ENCODE measurements around the gene EVI5. TPM values are rescaled to one million over a fixed set of nuclear protein-coding genes. Genes with fewer than 3 reads are reported as not detected.

The EVI5 gene
- total and polyA plus RNA-seq, 10 of the 15 experiments (the other 5 are each of a cell fraction or from before 2014, with no cell fraction given), result 0.27 to 6.8 (median 1.7) TPM

DNA sequence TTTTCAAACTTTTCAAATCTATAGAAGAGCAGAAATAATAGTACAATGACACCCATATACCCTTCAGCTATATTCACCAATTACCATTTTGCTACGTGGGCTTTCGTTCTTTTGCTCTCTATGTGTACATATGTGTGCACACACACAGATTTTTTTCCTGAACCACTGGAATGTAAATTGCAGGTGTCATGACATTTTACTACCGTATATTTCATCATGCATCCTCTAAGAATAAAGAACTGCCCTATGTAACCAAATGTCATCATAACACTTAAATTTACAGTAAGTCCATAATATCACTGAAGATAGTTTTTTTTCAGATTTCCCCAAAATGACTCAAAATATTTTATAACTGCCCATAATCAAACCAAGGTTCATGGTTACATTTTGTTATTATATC is 209.8 kb downstream of the EVI5 start:
- POLR2A ChIA-PET, result interaction anchor here (0.5 kb wide), 1 partner anchor 91 kb away, joined by 3 read pairs; no protein-coding TSS in a partner anchor
- no peak for ATAC-seq
- intact Hi-C loops (cut with micrococcal nuclease; ENCODE audit: unreplicated experiment), result no loop called here
- no peak for TF ChIP-seq ZZZ3 (IDR thresholded peaks at IDR 0.05; ENCODE audit: control insufficient read depth, insufficient read length, low read depth)
- TF ChIP-seq TCF3 (IDR thresholded peaks at IDR 0.05; ENCODE audit: borderline replicate concordance, insufficient read depth, low read depth, low read length), result no peak
- TF ChIP-seq RB1 (IDR thresholded peaks at IDR 0.05; ENCODE audit: borderline replicate concordance), result no peak
- no peak for TF ChIP-seq CHD1 (IDR thresholded peaks at IDR 0.05; ENCODE audit: low read depth, low read length)
- no peak for TF ChIP-seq HDGF (IDR thresholded peaks at IDR 0.05)
- TF ChIP-seq ZNF274 (IDR thresholded peaks at IDR 0.05; ENCODE audit: insufficient read depth, insufficient read length), result no peak
- TF ChIP-seq, protein P1, sequence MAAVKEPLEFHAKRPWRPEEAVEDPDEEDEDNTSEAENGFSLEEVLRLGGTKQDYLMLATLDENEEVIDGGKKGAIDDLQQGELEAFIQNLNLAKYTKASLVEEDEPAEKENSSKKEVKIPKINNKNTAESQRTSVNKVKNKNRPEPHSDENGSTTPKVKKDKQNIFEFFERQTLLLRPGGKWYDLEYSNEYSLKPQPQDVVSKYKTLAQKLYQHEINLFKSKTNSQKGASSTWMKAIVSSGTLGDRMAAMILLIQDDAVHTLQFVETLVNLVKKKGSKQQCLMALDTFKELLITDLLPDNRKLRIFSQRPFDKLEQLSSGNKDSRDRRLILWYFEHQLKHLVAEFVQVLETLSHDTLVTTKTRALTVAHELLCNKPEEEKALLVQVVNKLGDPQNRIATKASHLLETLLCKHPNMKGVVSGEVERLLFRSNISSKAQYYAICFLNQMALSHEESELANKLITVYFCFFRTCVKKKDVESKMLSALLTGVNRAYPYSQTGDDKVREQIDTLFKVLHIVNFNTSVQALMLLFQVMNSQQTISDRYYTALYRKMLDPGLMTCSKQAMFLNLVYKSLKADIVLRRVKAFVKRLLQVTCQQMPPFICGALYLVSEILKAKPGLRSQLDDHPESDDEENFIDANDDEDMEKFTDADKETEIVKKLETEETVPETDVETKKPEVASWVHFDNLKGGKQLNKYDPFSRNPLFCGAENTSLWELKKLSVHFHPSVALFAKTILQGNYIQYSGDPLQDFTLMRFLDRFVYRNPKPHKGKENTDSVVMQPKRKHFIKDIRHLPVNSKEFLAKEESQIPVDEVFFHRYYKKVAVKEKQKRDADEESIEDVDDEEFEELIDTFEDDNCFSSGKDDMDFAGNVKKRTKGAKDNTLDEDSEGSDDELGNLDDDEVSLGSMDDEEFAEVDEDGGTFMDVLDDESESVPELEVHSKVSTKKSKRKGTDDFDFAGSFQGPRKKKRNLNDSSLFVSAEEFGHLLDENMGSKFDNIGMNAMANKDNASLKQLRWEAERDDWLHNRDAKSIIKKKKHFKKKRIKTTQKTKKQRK (IDR thresholded peaks at IDR 0.05; ENCODE audit: low read depth, low read length), result no peak
- TF ChIP-seq, protein P2, sequence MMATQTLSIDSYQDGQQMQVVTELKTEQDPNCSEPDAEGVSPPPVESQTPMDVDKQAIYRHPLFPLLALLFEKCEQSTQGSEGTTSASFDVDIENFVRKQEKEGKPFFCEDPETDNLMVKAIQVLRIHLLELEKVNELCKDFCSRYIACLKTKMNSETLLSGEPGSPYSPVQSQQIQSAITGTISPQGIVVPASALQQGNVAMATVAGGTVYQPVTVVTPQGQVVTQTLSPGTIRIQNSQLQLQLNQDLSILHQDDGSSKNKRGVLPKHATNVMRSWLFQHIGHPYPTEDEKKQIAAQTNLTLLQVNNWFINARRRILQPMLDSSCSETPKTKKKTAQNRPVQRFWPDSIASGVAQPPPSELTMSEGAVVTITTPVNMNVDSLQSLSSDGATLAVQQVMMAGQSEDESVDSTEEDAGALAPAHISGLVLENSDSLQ (IDR thresholded peaks at IDR 0.05), result no peak
- TF ChIP-seq SIN3A (IDR thresholded peaks at IDR 0.05; ENCODE audit: low read depth, low read length), result no peak
- no peak for TF ChIP-seq MYC (IDR thresholded peaks at IDR 0.05; ENCODE audit: insufficient read depth, insufficient read length, insufficient replicate concordance, low read length, severe bottlenecking)
- TF ChIP-seq SP1 (IDR thresholded peaks at IDR 0.05; ENCODE audit: low read depth, low read length), result no peak
- TF ChIP-seq, protein P3, sequence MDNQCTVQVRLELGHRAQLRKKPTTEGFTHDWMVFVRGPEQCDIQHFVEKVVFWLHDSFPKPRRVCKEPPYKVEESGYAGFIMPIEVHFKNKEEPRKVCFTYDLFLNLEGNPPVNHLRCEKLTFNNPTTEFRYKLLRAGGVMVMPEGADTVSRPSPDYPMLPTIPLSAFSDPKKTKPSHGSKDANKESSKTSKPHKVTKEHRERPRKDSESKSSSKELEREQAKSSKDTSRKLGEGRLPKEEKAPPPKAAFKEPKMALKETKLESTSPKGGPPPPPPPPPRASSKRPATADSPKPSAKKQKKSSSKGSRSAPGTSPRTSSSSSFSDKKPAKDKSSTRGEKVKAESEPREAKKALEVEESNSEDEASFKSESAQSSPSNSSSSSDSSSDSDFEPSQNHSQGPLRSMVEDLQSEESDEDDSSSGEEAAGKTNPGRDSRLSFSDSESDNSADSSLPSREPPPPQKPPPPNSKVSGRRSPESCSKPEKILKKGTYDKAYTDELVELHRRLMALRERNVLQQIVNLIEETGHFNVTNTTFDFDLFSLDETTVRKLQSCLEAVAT (IDR thresholded peaks at IDR 0.05), result no peak
- no peak for TF ChIP-seq FOS (IDR thresholded peaks at IDR 0.05; ENCODE audit: borderline replicate concordance, extremely low read depth, insufficient read length)
- TF ChIP-seq, protein P4, sequence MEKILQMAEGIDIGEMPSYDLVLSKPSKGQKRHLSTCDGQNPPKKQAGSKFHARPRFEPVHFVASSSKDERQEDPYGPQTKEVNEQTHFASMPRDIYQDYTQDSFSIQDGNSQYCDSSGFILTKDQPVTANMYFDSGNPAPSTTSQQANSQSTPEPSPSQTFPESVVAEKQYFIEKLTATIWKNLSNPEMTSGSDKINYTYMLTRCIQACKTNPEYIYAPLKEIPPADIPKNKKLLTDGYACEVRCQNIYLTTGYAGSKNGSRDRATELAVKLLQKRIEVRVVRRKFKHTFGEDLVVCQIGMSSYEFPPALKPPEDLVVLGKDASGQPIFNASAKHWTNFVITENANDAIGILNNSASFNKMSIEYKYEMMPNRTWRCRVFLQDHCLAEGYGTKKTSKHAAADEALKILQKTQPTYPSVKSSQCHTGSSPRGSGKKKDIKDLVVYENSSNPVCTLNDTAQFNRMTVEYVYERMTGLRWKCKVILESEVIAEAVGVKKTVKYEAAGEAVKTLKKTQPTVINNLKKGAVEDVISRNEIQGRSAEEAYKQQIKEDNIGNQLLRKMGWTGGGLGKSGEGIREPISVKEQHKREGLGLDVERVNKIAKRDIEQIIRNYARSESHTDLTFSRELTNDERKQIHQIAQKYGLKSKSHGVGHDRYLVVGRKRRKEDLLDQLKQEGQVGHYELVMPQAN (conservative IDR thresholded peaks at IDR 0.05), result no peak
- no peak for TF ChIP-seq RCOR1 (conservative IDR thresholded peaks at IDR 0.05; ENCODE audit: low read depth, low read length)

More for the DNA sequence above, 209.8 kb downstream of the EVI5 start:
- H2AFZ ChIP-seq (ENCODE audit: control insufficient read depth, low read depth, low read length), result no peak overlapping the region
- DNase-seq (ENCODE audit: low read depth, low spot score) (no peak), FAIRE-seq (no peak)
- ChIA-PET RAD21 (ENCODE audit: unreplicated experiment) (no interaction called here), SMC1A (ENCODE audit: uncharacterized antibody, unreplicated experiment) (interaction anchor here (3.1 kb wide), 1 partner anchor 11 kb away, joined by 14 read pairs; no protein-coding TSS in a partner anchor), CTCF (no interaction called here)
- no peak overlapping the region for H3K27ac ChIP-seq (ENCODE audit: control insufficient read depth, insufficient read depth)
- H4K20me1 ChIP-seq (ENCODE audit: control insufficient read depth, insufficient read depth), result no peaks in the 10 kb centered on the region
- no peaks in the 10 kb centered on the region for H3K4me1 ChIP-seq (ENCODE audit: control insufficient read depth, insufficient read depth, low read length)
- no peaks in the 10 kb centered on the region for H3K36me3 ChIP-seq (ENCODE audit: control insufficient read depth in 2 of 2, insufficient read depth in 2 of 2, low read length in 1 of 2)
- no peak overlapping the region for H3K4me2 ChIP-seq (ENCODE audit: control insufficient read depth, insufficient read depth)
- no peaks in the 10 kb centered on the region for H3K27me3 ChIP-seq (replicated peaks in 1 of 2; ENCODE audit: control insufficient read depth in 2 of 2, insufficient read depth in 2 of 2, low read length in 1 of 2)
- in situ Hi-C loops (cut with MboI), result no loop called here
- no peak overlapping the region for H3K4me3 ChIP-seq
- H3K9ac ChIP-seq (ENCODE audit: control insufficient read depth, insufficient read depth, low read length), result no peak overlapping the region
- no peaks in the 10 kb centered on the region for H3K9me3 ChIP-seq (replicated peaks; ENCODE audit: control insufficient read depth, insufficient read depth, low read length)
- H3K79me2 ChIP-seq (ENCODE audit: control insufficient read depth, insufficient read depth, low read length), result no peaks in the 10 kb centered on the region
- WGBS (ENCODE audit: insufficient coverage, insufficient replicate concordance, low lambda C conversion rate, missing lambda C conversion rate), result 94% methylated on average over 3 of the region's 3 CpGs
- no TSS peak for BruUV-seq (replicated peaks)
